ENCODE measurements around the gene SYCE1L. TPM values are rescaled to one million over a fixed set of nuclear protein-coding genes. Genes with fewer than 3 reads are reported as not detected.
"Not testable (repeated sequence)": the region's sequence is repeated elsewhere in the genome, so short reads cannot be mapped to it uniquely, and the experiment has no call there.

The SYCE1L gene
- polyA plus RNA-seq, 10 donors, result 2.1 to 7.5 (median 3.6) TPM

GRCh38 chr16:77238593-77238992 lies 39.4 kb downstream of the SYCE1L start:
- DNase-seq, result no peak

GRCh38 chr16:77242471-77242870 lies 43.3 kb downstream of the SYCE1L start:
- DNase-seq, result not testable (repeated sequence)

DNA sequence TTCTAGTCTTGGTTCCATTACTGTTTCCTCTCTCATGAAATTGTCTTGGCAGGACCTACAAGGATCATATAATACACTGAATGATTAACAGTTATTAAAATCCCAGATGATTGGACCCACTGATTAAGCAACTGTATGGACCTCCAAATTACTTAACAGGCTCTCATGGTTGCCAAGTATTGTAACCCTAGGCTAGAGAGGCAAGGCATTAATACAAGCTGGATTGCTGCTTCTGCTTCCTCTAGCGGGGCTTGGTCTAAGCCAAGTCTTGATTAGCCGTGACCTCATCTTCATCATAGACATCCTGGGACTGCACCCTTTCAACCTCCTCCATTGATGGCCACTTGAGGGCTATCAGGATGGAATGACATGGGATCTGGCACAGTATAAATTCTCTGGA lies 46.9 kb downstream of the SYCE1L start:
- peak in 1 of 3 donors; percentile 26 for DNase-seq

- DNase-seq, result peak; percentile 18 to 54 (median 27)
Measured at GRCh38 chr16:77250400-77250799, 51.2 kb downstream of the SYCE1L start.

Other genes with a start within 250 kb of the SYCE1L start
- gene MON1B, start 8.2 kb upstream of the SYCE1L start, polyA plus RNA-seq (ENCODE audit: insufficient read length in 10 of 10), result 10 to 100 TPM; 10.6 to 16.1 (median 12.7) TPM
- 1 to 10 TPM in 8 of 10 donors, under 1 TPM in 2; 0.74 to 4.5 (median 1.7) TPM for gene ADAMTS18, start 235.6 kb downstream of the SYCE1L start, polyA plus RNA-seq (ENCODE audit: insufficient read length in 10 of 10)

Measured in muscle of back (tissue), 11 donors.